GM21619 (cell line): ENCODE results near the gene AP1B1.
"Not testable (repeated sequence)": the region's sequence is repeated elsewhere in the genome, so short reads cannot be mapped to it uniquely, and the experiment has no call there.

Experiments used
- ATAC-seq: cut with Tn5 transposase; IDR thresholded peaks from one replicate; pipeline ENCODE4 v1.9.1; 2021; ENCODE audit not compliant: unreplicated experiment

The AP1B1 gene

DNA sequence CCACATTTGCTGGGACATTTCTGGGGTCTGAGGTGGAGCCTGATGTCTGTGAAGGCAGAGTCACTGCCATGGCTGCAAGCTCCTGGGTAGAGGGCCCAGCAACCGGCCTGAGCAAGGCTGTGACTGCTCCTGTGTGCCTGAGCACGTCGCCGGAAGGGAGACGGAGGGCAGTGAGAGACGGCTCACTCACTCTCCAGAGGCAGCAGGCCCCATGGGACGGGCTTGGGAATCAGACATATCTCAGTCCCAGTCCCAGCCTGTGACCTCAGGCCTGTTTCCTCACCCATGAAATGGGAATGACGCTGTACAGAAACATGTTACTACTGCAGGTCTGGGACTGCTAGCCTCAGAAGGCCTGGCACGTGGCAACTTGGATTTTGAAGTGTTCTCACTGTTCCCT lies 36.5 kb downstream of the AP1B1 start:
- no peak for ATAC-seq

DNA sequence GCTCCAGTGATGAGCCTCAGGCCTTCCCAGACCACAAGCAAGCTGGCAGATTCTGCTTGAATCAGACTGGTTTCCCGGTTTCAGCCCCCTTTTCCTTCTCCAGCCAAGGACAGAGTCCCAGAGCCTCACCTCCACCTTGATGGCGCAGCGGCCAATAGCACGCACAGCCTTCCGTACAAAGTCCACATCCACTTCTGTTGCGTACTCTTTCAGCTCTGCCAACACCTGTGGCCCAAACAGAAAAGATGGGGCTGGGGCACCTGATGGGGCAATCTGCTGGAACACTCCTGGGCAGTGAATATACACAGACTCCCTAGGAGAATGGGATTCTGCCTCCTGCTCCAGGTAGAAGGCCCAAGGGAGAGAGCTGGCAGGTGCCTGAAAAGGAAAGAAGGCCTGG lies 37.3 kb downstream of the AP1B1 start:
- ATAC-seq: no peak

DNA sequence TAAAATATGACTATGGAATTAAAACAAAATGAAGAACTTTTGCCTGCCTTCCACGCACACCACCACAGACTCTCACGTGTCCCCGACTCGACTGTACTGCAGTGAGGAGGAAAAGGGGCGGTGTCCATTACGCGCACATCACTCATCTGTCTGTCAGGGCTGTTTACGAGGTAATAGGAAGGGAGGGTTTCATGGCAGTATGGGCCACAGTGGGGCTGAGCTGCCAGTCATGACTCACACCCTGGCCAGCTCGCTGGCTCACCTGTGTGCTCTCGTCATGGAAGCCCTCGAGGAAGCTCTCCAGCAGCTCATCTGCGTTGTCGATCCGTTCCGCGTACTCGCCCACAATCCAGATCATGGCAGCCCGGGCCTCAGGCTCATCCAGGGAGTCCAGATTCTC lies 39.4 kb downstream of the AP1B1 start:
- ATAC-seq: no peak

DNA sequence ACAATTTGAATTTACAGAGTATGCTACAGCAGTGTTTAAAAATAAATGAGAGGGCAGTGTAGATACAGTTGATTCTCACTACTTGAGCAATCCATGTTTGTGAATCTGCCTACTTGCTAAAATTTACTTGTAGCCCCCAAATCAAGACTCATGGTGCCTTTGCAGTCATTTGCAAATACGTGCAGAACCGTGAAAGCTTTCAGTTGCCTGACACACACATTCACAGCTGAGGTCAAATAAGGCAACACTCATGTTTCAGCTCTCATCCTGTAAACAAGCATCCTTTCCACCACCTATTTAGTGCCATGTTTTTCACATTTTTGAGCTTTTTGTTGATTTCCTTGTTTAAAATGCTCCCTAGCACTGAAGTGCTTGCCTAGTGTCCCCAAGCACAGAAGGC lies 40.3 kb downstream of the AP1B1 start:
- no peak for ATAC-seq

DNA sequence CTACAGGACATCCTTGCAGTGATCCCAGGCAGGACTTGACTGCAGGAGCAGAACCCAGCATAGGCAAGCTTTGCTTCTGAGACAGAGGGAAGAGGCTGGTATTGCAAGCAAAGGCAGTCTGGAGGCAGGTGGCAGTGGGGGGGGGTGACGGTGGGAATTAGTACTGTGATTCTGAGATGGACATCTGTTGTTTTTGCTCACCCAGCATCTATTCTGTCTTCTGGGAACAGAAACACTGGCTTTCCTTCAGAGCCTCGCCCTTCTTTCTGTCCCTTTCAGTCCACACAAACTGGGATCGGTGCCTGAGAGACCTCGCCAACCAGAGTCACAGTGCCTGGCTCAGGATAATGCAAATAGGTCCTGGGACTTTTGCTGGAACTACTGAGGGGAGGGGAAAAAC lies 41.7 kb downstream of the AP1B1 start:
- ATAC-seq: no peak

DNA sequence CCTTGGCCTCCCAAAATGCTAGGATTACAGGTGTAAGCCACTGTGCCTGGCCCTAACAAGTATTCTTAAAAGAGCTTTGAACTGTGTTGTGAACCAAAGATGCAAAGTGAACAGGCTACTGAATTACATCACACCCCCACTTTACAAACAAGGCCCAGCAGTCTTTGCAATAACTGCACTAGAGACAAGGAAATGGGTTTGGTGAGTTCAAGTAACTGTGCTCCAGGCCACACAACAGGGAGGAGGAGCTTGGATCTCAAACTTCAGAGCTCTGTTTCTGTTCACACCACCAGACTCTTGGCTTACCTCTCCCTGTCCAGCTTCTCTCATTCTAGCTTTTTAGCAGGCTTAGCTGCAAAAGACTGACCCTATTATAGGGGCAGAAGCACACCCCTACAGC lies 42.4 kb downstream of the AP1B1 start:
- no peak for ATAC-seq

DNA sequence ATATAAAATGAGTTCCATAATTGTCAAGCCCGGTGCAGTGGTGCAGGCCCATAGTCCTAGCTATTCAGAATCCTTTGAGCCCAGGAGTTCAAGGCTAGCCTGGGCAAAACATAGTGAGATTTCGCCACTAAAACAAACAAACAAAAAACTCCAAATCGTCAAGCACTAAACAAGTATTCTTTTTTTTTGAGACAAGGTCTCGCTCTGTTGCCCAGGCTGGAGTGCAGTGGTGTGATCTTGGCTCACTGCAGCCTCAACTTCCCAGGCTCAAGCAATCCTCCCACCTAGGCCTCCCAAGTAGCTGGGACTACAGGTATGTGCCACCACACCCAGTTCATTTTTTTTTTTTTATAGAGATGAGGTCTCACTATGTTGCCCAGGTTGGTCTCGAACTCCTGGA lies 43.5 kb downstream of the AP1B1 start:
- not testable (repeated sequence) for ATAC-seq

DNA sequence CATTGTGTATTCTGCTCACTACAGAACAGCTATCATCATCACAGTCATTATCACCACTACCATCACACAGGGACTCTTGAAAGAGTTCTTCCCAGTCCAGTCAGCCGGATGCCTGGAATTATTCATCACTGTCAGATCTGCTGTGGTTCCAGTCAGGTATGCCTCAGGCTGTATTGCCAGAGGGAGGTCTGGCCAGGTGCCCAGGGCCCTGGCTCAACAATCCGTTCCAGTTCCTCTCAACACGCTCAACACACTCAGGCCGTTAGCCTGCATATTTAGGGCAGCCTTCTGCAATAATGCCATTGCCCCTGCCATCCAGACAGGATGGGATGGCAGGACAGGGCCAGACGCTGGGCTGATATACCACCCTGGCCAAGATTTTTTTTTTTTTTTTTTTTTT lies 44.2 kb downstream of the AP1B1 start:
- no peak for ATAC-seq

DNA sequence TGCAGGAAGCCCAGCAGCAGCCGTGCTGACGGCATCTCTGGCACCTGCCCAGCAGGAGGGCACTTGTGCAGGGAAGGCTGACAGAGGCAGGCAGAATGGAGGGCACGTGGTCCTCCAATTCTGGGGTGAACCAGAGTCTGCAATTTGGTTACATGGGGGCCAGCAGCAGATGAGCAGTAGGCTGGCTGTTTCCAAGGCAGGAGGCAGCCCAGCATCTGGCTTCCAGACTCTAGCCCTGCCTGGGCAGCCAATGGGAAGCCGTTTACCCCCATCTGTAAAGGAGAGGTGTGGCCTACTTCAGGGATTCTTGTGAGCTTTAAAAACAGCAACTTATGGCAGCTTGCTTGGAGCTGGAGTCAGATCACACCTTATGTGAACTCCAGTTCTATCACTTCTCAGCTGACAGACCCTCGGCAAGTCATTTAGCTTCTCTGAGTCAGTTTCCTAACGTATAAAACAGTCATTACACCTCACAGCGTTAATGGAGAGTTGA lies 45.0 kb downstream of the AP1B1 start:
- no peak for ATAC-seq

DNA sequence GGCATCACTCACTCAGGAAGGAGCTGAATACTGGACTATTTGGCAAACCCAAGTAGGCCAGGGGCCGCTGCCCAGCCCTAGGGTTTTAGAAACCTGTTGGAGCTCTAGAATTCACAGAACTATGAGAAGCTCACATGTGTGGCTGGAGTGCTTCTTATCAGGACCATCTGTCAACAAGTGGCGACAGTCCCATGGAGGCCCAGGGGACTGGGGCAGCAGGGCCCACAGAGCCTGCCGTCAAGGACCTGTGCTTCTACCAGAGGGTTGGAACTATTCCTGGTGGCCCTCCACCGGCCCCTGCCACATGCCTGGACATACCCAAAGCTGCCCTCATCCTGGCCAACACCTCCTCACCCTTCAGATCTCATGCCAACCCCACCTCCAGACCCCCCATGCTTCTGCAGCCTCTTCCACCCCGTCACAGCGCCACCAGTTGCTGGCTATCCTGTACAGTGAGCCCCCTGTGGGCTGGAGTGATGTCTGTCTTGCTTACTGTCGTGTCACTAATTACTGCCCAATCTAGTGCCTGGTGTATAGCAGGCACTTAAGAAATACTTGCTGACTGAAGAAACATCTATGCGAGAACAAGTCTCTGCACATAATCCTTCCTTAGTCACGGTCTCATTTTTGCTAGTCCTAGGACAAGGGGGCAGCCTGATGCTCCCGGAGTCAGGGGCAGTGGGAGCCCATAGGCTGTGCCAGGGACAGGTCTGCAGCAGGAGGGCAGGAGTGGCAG lies 45.6 kb downstream of the AP1B1 start:
- no peak for ATAC-seq

DNA sequence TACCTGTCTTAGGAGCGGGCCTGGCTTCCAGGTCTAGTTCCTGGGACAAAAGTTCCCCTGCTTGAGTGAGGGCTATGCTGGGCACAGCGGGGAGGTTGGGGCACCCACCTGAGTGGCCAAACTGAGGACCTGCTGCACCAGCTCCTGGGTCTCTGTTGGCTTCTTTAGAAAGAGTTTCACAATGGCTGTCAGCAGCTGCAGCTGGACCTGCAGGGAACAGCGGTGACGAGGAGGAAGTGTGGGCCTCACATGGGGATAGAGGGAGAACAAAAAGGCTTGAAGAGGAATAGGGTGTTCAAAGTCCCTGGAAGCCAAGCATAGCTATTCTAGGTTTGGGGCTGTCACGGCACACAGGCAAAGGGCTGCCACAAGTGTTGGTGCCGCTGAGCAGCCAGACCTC lies 46.2 kb downstream of the AP1B1 start:
- no peak for ATAC-seq

DNA sequence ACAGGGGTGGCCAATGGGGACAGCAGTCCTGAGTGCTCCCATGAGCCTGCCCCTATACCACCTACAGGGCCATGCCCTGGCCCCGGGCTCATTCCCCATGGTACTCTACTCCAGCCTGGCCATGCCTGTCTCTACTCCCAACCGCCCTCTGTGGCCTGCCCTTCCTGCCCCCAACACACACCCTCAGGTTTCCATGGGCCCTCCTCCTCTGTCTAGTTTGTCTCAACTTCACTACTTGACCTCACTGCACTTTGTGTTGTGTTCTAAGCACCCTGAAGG lies 46.6 kb downstream of the AP1B1 start:
- no peak for ATAC-seq

DNA sequence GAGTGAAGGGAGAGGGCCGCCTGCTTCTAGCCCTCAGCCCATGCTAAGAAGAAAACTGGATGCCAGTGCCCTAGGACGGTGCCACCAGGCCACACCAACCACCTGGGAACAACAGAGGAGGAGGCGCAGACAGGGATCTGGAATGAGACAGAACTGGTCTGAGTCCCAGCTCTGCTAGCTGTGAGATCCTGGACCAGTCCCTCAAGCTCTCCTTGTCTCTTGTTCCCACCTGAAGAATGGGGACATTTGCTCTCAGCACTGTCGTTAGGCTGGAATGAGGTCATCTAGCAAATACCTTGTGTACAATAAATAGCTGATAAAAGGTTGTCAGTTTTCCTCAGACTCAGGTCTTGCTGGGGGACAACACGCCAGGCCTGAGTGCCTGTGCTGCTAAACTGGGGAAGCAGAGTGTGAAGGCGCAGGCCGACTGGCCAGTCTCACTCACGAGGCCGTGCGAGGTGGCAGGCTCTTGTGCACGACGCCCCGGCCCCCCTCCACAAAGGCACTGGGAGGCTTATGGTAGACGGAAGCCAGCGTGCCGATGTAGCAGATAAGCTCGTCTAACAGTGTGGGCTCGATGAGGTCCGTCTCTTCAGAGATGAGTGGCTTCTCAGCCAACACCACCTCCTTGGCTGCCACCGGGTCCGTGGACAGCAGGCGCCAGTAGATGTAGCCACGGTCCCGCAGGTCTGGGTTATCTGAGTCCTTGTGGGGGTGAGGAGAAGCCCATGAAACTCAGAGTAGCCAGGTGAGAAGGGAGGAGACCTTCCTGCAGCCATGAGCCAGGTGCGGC lies 47.1 kb downstream of the AP1B1 start:
- no peak for ATAC-seq

DNA sequence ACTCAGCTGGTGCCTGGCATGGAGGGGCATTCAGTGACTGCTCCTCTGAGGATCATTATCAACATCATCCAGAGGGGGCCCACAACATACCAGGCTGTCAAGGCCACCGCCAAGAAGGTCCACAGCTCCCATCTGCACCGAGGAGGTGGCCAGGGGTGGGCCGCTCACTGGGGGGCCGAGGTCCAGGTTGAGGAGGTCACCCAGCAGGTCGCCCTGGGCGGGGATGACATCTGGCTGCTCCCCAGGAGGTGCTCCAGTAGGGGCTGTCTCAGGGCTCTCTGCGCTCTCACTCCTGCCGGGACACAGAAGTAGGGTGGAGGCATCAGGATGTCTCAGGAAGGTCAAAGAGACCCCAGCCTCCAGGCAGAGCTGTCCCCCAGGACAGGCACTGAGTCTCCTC lies 47.8 kb downstream of the AP1B1 start:
- ATAC-seq: no peak

DNA sequence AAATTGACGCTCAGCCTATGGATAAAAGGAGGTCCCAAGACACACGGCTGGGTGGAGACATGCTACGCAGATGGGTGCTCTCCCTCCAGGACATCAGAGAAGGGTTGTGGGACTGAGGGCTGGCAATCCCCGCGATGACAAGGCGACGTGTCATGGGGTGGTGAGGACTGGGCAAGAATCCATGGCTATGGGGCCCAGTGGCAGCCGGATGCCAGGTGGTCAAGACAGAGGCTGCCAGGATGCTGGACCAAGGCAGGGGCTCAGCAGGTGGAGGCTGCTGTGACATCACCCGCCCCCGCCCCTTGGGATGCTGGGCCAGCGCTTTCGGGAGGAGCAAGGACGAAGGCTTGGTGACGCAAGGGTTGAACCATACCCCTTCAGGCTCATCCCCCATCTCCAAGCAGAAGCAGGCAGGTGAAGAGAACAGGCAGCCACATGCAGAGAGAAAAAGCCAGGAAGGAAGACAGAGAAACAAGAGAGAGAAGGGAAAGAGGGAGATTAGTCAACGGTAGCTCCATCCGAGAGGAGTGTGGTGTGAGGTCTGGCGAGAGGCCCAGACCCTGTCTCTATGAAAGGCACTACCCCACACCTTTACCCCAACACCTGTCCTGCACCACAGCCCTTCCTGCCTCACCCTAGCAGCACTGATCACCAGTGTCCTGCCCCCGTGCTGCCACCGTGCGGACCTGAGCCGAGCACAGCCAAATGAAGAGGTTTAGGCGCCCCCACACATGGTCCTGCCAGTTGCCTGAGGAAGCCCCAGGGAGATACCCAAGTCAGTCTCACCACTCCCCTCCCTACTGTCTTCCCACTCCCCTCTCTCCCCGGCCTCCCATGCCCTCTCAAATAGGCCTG lies 48.8 kb downstream of the AP1B1 start:
- no peak for ATAC-seq

DNA sequence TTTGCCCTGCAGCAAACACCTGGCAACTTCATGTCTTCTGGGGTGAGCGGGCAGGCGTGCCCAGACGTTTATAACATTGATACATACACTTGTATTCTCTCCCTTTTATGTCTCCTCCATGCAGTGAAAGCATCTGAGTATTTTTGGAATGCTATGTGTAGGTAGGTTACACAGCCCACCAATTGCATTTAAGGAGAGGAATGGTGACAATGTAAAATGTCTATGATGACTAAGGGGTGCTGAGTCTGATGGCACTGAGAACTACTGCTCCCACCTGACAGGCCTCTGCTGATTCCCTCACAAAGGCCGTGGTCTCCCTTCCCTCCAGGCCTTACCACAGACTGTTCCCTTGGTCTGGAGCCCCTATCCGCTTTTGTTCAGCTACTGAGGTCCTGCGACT lies 50.0 kb downstream of the AP1B1 start:
- ATAC-seq: no peak

DNA sequence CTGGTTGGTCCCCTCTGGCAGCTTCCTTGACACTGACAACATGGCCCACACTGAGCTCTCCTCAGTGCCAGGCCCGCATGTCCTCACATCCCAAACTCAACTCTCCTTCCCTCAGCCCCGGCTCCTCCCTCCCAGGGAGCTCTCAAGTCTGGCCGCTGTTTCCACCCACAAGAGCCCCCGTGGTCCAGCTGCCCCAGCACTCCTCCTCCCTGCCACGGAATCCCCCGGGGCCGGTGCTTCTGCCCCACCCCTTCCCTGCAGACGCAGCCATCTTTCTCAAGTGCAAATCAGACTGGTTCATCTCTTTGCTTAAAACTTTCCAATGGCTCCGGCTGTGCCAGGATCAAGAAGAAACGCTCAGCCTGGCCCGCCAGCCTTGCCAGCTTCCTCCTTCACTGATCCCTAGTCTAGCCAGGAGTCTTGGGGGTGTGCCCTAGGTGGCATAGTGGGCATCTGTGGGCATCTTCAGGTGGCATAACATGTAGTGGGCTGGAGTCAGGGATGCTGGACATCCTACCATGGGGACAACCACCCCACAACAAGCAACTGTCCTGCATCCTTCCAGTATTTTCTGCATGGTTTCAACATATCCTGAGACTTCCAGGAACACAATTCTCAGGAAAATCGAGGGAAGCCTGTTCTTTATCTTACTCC lies 50.6 kb downstream of the AP1B1 start:
- ATAC-seq: no peak

DNA sequence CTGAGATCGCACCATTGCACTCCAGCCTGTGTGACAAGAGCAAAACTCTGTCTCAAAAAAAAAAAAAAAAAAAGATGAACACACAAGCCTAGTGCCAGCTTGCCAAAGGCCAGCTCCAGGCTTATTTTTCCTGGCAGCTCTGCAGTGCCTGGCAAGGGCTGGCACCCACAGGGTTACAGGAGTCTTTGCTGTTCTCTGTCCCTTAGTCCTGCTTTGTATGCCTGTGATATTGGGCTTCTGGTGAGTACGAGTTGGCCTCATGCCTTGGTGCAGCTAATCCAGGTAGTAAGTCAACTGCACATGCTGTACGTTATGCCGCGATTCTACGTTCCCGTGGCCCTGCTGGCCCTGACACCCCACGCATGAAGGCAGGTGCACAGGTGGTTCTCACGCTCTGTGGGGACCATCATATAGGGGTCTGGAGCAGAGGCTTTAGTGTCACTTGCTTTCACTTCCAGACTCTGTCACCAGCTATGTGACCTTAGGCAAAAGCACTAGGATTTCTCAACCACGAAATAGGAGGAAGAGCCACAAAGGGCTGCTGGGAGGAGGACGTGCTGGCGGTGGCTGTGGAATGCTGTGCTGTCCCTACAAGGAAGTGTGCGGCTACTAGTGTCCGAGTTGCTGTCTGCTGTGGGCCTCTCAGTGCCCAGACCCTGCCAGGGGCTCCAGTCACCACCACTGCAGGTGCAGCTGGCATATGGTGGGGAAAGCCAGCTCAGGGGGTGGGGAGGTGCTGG lies 51.4 kb downstream of the AP1B1 start:
- ATAC-seq: no peak

DNA sequence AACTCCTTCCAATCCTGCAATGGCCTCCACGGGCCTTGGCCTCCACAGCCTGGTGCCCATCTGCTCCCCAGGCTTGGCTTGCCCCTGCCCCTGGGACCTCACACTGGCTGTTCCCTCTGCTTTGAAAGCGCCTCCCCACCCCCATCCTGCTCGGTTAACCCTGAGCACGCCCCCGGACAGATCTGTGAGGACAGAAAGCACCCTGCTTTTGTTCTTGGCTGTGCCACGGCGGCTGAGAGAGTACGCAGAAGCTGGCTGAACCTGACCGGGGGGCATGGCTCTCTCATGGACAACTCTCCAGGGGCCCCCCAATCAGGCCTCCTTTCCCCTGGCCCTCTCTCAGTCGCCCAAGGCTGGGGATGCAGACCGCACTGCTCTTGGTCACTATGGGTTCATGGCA lies 52.7 kb downstream of the AP1B1 start:
- ATAC-seq: no peak

DNA sequence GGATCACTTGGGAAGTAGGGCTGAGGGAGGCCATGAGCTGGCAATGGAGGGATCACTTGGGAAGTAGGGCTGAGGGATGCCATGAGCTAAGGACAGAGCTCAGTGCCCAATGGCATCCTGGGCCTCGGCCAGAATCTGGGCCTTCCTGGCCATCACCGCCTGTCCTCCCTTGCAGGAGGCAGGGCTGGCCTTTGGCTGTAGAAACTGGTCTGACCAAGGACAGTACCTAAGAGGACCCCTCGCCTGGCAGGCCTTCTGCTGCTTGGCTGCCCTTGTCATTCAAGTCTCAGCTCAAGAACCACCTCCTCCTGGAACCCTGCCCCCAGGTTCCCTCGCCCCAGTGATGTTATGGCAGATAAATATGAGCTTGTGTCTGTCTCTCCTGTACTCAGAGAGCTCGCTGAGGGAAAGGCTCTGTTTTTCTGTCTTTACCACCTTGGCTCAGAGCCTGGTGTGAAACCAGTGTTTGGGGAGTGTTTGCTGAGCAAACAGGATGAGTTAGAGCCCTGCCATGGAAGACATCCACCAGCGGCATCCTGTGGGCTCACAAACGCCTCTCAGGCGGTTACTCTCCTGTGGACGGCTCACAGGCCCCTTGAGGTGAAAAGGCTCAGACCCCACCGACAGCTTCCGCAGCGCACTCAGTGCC lies 53.5 kb downstream of the AP1B1 start:
- no peak for ATAC-seq
